K562 (cell line): ENCODE data around the gene CENPX. TPM values are rescaled to one million over a fixed set of nuclear protein-coding genes. Genes with fewer than 3 reads are reported as not detected.
A peak's percentile ranks its signal among the peaks of the same experiment; 100 is the strongest.

Experiments used
- ATAC-seq: fragments of 200-7000 bp; cut with Tn5 transposase; 3 replicates; pipeline ENCODE4 v1.9.1; 2020; ENCODE audit warnings: moderate library complexity
- BruUV-seq: library from RNA; stranded (reverse); fragments of 400-500 nt; replicated peaks from 2 replicates; lab custom pipeline; 2021; lab: Mats Ljungman, UMichigan
- CTCF ChIA-PET: fragments of 300-600 bp; formaldehyde crosslinking; extraction: SDS; loops from one replicate; lab custom pipeline; 2021; ENCODE audit warnings: low intra/inter-chr PET ratio; lab: Yijun Ruan, JAX
- POLR2A ChIA-PET: fragments of 300-600, 350-650 bp; sonication (Branson Sonifier 250); formaldehyde crosslinking; extraction: SDS; loops from one replicate; lab custom pipeline; 2021; ENCODE audit warnings: antibody characterized with exemption, inconsistent platforms; lab: Yijun Ruan, JAX
- DNase-seq, 4 experiments: peaks; one replicate each; pipeline versions ENCODE4 v3.0.0 to v3.0.0-alpha.2; 2011 to 2018; ENCODE audit warnings: low spot score in 3 of 4, mixed read lengths in 3 of 4; ENCODE audit errors: extremely low read depth in 1 of 4
- FAIRE-seq: peaks from 2 replicates; lab custom pipeline; 2011; peaks lifted over from hg19 to GRCh38; lab: Jason Lieb, UNC
- H2AFZ ChIP-seq: 2 replicates; pipeline ENCODE4 v1.6.0; 2011; ENCODE audit warnings: low read depth, low read length, control low read depth, inconsistent platforms
- H3K27ac ChIP-seq: fragments of 200-600 bp; 3 replicates; pipeline ENCODE4 v1.8.0; 2011; ENCODE audit warnings: low read depth, mild to moderate bottlenecking, control low read depth, inconsistent platforms, low read length, moderate library complexity, mixed read lengths; ENCODE audit errors: extremely low read depth
- H3K27me3 ChIP-seq, 2 experiments: fragments of 300-600 bp in 1 of 2; 2 replicates in 1 of 2; 3 replicates in 1 of 2; pipeline versions ENCODE4 v1.6.0 to v1.8.0; 2011; ENCODE audit warnings: inconsistent platforms in 2 of 2, low read length in 2 of 2, mild to moderate bottlenecking in 1 of 2, mixed read lengths in 1 of 2, moderate library complexity in 1 of 2; ENCODE audit not compliant: control insufficient read depth in 2 of 2, insufficient read depth in 2 of 2
- H3K36me3 ChIP-seq: fragments of 300-600 bp; 3 replicates; pipeline ENCODE4 v1.8.0; 2011; ENCODE audit warnings: mild to moderate bottlenecking, low read length, inconsistent platforms; ENCODE audit not compliant: control insufficient read depth, insufficient read depth
- H3K4me1 ChIP-seq, 2 experiments: fragments of 200-600 bp in 1 of 2; replicated peaks in 1 of 2; 2 replicates in 1 of 2; 3 replicates in 1 of 2; pipeline versions ENCODE4 v1.5.1 to v1.8.0; 2011; ENCODE audit warnings: inconsistent platforms in 2 of 2, low read length in 2 of 2, mild to moderate bottlenecking in 1 of 2, mixed read lengths in 1 of 2, moderate library complexity in 1 of 2; ENCODE audit not compliant: control insufficient read depth in 2 of 2, insufficient read depth in 2 of 2
- H3K4me2 ChIP-seq: 2 replicates; pipeline ENCODE4 v1.6.1; 2011; ENCODE audit warnings: low read length, control low read depth, inconsistent platforms, mixed read lengths; ENCODE audit not compliant: insufficient read depth
- H3K4me3 ChIP-seq: fragments of 200-600 bp; sonication (generic), shearing (Covaris generic); 2 replicates; pipeline ENCODE4 v1.5.1; 2016; ENCODE audit warnings: control low read depth, inconsistent platforms
- H3K79me2 ChIP-seq: fragments of 200-600 bp; 3 replicates; pipeline ENCODE4 v1.8.0; 2011; ENCODE audit warnings: low read length, inconsistent platforms; ENCODE audit not compliant: control insufficient read depth, insufficient read depth
- H3K9ac ChIP-seq, 2 experiments: 2 replicates each; pipeline versions ENCODE4 v1.6.0 to v1.6.1; 2011; ENCODE audit warnings: low read depth in 2 of 2, low read length in 2 of 2, control low read depth in 1 of 2, inconsistent platforms in 1 of 2, mild to moderate bottlenecking in 1 of 2, mixed read lengths in 1 of 2; ENCODE audit not compliant: insufficient read depth in 1 of 2
- H3K9me1 ChIP-seq: one replicate; pipeline ENCODE4 v1.6.0; 2011; ENCODE audit warnings: inconsistent platforms, mild to moderate bottlenecking, low read length, moderate library complexity; ENCODE audit not compliant: control insufficient read depth, insufficient read depth
- H3K9me3 ChIP-seq: replicated peaks from 2 replicates; pipeline ENCODE4 v1.5.1; 2011; ENCODE audit warnings: low read depth, low read length, inconsistent platforms; ENCODE audit not compliant: control insufficient read depth, insufficient read depth
- H4K20me1 ChIP-seq: replicated peaks from 2 replicates; pipeline ENCODE4 v1.6.1; 2011; ENCODE audit warnings: low read length, inconsistent platforms, mixed read lengths; ENCODE audit not compliant: control insufficient read depth, insufficient read depth
- CBX8 ChIP-seq: fragments of 200-600 bp; sonication (generic); IDR thresholded peaks from 2 replicates; pipeline ENCODE4 v1.6.1; 2012; ENCODE audit warnings: borderline replicate concordance, mixed run types, low read depth, mild to moderate bottlenecking, moderate library complexity, mixed read lengths, low read length, control low read depth, inconsistent platforms; ENCODE audit not compliant: poor library complexity, severe bottlenecking; ENCODE audit errors: extremely low read depth
- KAT2B ChIP-seq: IDR thresholded peaks from one replicate; pipeline ENCODE4 v1.6.1; 2012; ENCODE audit warnings: low read depth, mild to moderate bottlenecking, control low read depth, inconsistent platforms, low read length, moderate library complexity
- KLF16 ChIP-seq: IDR thresholded peaks from 2 replicates; pipeline ENCODE4 v1.6.1; 2016; ENCODE audit warnings: antibody characterized with exemption
- NR2C2 ChIP-seq, 2 experiments: fragments of 200-800 bp in 1 of 2; sonication (Bioruptor generic) in 1 of 2; sonication (generic) in 1 of 2; formaldehyde crosslinking in 1 of 2; IDR thresholded peaks; 2 replicates each; pipeline versions ENCODE4 v1.6.1 to v1.8.0; 2016 to 2022; ENCODE audit warnings: mild to moderate bottlenecking in 1 of 2, missing compliant biosample characterization in 1 of 2, missing genetic modification characterization in 1 of 2, missing genetic modification reagents in 1 of 2
- ZNF551 ChIP-seq: fragments of 250-450 bp; sonication (Bioruptor Pico); IDR thresholded peaks from 2 replicates; pipeline ENCODE4 v1.5.0; 2021; ENCODE audit warnings: mild to moderate bottlenecking, moderate library complexity
- WGBS: fragments of 100-300 bp; shearing (Covaris generic); methylation state at CpG from one replicate; pipeline ENCODE4 v1.1.6; 2016; ENCODE audit warnings: low coverage, mixed read lengths; ENCODE audit not compliant: insufficient coverage; ENCODE audit errors: missing lambda C conversion rate; 5-methylcytosine and 5-hydroxymethylcytosine counted together
- in situ Hi-C: fragments of 300-500 bp; cut with MboI; formaldehyde crosslinking; loops from 4 replicates; pipeline ENCODE4 v1.15.0; 2018; ENCODE audit warnings: inconsistent platforms, mixed read lengths
- intact Hi-C: fragments of 100-400 bp; cut with micrococcal nuclease; formaldehyde crosslinking; loops from 2 replicates; pipeline ENCODE4 v1.14.2; 2022
- polyA plus RNA-seq, 8 experiments: library from polyadenylated mRNA; depleted of rRNA in 4 of 8; stranded (reverse) in 5 of 8; unstranded in 3 of 8; fragments of >200 nt; fragmentation: Nextera tagmentation in 2 of 8; fragmentation: Illumina TruSeq in 1 of 8; extraction: Ambion mirVana in 2 of 8; extraction: Trizol in 1 of 8; gene quantifications; 2 replicates each; pipeline versions ENCODE4 v1.2.1 to v1.2.3, GENCODE V29; 2011 to 2014; ENCODE audit warnings: inconsistent platforms in 1 of 8, missing spikeins in 1 of 8
- total RNA-seq, 7 experiments: library from RNA; depleted of rRNA in 6 of 7; stranded (reverse); fragments of >200 nt in 6 of 7; fragmentation: Illumina TruSeq in 2 of 7; extraction: Trizol in 2 of 7; gene quantifications; 2 replicates each; pipeline versions ENCODE4 v1.2.1 to v1.2.3, GENCODE V29; 2011 to 2021; ENCODE audit warnings: low replicate concordance in 1 of 7
- TF ChIP-seq, protein P1 (sequence below): sonication (generic); formaldehyde crosslinking; IDR thresholded peaks from 2 replicates; pipeline ENCODE4 v1.8.0; 2022; ENCODE audit warnings: mild to moderate bottlenecking, missing genetic modification reagents
- TF ChIP-seq, protein P2 (sequence below): sonication (generic); formaldehyde crosslinking; IDR thresholded peaks from 2 replicates; pipeline ENCODE4 v1.8.1; 2023; ENCODE audit warnings: missing genetic modification reagents, mild to moderate bottlenecking, borderline replicate concordance
- TF ChIP-seq, protein P3 (sequence below): sonication (generic); formaldehyde crosslinking; IDR thresholded peaks from 2 replicates; pipeline ENCODE4 v1.8.0; 2022; ENCODE audit warnings: mild to moderate bottlenecking, missing genetic modification reagents
- TF ChIP-seq, protein P4 (sequence below): sonication (generic); formaldehyde crosslinking; IDR thresholded peaks from 2 replicates; pipeline ENCODE4 v1.9.0; 2022; ENCODE audit warnings: mild to moderate bottlenecking, missing genetic modification reagents

CENPX gene
- total and polyA plus RNA-seq, 9 of the 15 experiments (the other 6 are each of a cell fraction or from before 2014, with no cell fraction given), result 32.7 to 352 (median 127) TPM

DNA sequence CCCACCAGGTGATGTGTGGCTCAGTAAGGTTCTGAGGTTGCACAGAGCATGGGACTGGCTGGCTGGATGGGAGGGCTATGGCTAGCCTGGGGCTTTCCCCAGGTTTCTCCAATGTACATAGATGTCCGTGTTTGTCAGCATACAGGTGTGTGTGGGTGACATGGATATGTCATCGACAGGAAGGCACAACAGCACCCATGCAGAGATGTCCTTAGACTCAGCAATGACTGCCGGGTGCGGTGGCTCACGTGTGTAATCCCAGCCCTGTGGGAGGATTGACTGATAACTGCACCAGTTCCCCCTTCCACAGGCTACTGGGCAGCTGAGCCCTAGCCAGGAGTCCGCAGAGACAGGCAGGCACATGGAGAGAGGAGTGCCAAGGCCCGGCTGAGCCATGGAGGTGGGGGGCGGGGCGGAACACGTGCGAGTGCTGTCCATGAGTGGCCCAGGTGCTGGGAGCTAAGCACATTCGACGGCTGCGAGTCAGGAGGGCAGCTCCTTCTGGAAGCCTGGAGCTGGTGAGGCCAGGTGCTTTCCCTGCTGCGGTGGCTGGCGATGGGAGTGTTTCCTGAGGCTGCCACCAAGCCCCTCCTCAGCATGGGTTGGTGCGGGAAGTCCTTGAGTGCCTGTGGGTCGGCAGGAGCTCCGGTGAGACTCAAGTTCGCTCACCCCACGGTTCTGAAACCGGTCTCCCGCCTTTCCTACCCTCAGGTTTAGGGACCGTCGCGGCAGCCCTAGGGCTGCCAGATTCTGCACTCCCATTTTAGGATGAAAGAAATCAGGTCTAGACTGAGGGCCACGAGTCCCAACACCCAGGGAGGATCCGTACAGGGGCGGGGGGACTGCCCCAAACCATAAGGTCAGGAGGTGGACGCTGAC is 46.1 kb downstream of the CENPX start:
- ATAC-seq, result peak; percentile 48
- peak overlapping the region; percentile 91 for H2AFZ ChIP-seq
- CTCF ChIA-PET, result no interaction called here
- TF ChIP-seq CBX8 (no peak), NR2C2 (CRISPR knock-in tag; IDR thresholded peaks at IDR 0.05) (0 out of 2 replicates have a peak, but pooled peaks have one; percentile 39), NR2C2 (tag; IDR thresholded peaks at IDR 0.05) (no peak), KLF16 (no peak), KAT2B (no peak), ZNF551 (CRISPR knock-in tag) (no peak)
- TF ChIP-seq, protein P1, sequence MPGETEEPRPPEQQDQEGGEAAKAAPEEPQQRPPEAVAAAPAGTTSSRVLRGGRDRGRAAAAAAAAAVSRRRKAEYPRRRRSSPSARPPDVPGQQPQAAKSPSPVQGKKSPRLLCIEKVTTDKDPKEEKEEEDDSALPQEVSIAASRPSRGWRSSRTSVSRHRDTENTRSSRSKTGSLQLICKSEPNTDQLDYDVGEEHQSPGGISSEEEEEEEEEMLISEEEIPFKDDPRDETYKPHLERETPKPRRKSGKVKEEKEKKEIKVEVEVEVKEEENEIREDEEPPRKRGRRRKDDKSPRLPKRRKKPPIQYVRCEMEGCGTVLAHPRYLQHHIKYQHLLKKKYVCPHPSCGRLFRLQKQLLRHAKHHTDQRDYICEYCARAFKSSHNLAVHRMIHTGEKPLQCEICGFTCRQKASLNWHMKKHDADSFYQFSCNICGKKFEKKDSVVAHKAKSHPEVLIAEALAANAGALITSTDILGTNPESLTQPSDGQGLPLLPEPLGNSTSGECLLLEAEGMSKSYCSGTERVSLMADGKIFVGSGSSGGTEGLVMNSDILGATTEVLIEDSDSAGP (CRISPR knock-in tag), result 0 out of 2 replicates have a peak, but pooled peaks have one; percentile 34
- TF ChIP-seq, protein P2, sequence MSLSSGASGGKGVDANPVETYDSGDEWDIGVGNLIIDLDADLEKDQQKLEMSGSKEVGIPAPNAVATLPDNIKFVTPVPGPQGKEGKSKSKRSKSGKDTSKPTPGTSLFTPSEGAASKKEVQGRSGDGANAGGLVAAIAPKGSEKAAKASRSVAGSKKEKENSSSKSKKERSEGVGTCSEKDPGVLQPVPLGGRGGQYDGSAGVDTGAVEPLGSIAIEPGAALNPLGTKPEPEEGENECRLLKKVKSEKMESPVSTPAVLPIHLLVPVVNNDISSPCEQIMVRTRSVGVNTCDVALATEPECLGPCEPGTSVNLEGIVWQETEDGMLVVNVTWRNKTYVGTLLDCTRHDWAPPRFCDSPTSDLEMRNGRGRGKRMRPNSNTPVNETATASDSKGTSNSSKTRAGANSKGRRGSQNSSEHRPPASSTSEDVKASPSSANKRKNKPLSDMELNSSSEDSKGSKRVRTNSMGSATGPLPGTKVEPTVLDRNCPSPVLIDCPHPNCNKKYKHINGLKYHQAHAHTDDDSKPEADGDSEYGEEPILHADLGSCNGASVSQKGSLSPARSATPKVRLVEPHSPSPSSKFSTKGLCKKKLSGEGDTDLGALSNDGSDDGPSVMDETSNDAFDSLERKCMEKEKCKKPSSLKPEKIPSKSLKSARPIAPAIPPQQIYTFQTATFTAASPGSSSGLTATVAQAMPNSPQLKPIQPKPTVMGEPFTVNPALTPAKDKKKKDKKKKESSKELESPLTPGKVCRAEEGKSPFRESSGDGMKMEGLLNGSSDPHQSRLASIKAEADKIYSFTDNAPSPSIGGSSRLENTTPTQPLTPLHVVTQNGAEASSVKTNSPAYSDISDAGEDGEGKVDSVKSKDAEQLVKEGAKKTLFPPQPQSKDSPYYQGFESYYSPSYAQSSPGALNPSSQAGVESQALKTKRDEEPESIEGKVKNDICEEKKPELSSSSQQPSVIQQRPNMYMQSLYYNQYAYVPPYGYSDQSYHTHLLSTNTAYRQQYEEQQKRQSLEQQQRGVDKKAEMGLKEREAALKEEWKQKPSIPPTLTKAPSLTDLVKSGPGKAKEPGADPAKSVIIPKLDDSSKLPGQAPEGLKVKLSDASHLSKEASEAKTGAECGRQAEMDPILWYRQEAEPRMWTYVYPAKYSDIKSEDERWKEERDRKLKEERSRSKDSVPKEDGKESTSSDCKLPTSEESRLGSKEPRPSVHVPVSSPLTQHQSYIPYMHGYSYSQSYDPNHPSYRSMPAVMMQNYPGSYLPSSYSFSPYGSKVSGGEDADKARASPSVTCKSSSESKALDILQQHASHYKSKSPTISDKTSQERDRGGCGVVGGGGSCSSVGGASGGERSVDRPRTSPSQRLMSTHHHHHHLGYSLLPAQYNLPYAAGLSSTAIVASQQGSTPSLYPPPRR (CRISPR knock-in tag), result 0 out of 2 replicates have a peak, but pooled peaks have one; percentile 63
- TF ChIP-seq, protein P3, sequence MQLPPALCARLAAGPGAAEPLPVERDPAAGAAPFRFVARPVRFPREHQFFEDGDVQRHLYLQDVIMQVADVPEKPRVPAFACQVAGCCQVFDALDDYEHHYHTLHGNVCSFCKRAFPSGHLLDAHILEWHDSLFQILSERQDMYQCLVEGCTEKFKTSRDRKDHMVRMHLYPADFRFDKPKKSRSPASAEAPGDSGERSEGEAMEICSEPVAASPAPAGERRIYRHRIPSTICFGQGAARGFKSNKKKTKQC, result peak; percentile 17; the same call in 1 of the 2 replicates
- TF ChIP-seq, protein P4, sequence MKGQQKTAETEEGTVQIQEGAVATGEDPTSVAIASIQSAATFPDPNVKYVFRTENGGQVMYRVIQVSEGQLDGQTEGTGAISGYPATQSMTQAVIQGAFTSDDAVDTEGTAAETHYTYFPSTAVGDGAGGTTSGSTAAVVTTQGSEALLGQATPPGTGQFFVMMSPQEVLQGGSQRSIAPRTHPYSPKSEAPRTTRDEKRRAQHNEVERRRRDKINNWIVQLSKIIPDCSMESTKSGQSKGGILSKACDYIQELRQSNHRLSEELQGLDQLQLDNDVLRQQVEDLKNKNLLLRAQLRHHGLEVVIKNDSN (CRISPR knock-in tag), result peak; percentile 60

More for the DNA sequence above, 46.1 kb downstream of the CENPX start:
- in situ Hi-C loops, result no loop called here
- Histone ChIP-seq H3K9ac (peak overlapping the region; percentile 95 to 100), H3K36me3 (peaks cover 16% of the 10 kb centered on the region; the same call in 1 of the 3 replicates), H3K79me2 (peaks cover 16% of the 10 kb centered on the region; the same call in 2 of the 3 replicates), H3K9me1 (no peaks in the 10 kb centered on the region), H4K20me1 (no peaks in the 10 kb centered on the region), H3K27ac (peak overlapping the region; percentile 98), H3K4me1 (peaks cover 23 to 27% of the 10 kb centered on the region in 2 experiments), H3K4me2 (peak overlapping the region; percentile 98), H3K27me3 (no peaks in the 10 kb centered on the region), H3K4me3 (peak overlapping the region; percentile 88), H3K9me3 (no peaks in the 10 kb centered on the region)
- WGBS, result 5% methylated on average over 30 of the region's 30 CpGs
- intact Hi-C loops, result loop anchor here (5.0 kb wide), 1 partner anchor 46 kb away; the partner anchor contains the start of genes CENPX and LRRC45
- POLR2A ChIA-PET, result interaction anchor here (0.6 to 1.0 kb wide), 5 partner anchors 17 to 832 kb away, joined by 3 to 5 read pairs (median 4); partner anchors contain the start of genes CENPX and LRRC45
- TSS peak; percentile 88 for BruUV-seq
- FAIRE-seq (no peak), DNase-seq (peak in 3 of 4 experiments; percentile 32 to 65 (median 48))
